SJSA1 (cell line): ENCODE data around the gene PDLIM5. TPM values are rescaled to one million over a fixed set of nuclear protein-coding genes. Genes with fewer than 3 reads are reported as not detected.
A peak's percentile ranks its signal among the peaks of the same experiment; 100 is the strongest.

Source experiments
- DNase-seq, 2 experiments: peaks; one replicate each; pipeline ENCODE4 v3.0.0-alpha.2; 2015 to 2020; ENCODE audit warnings: low spot score in 2 of 2, low read depth in 1 of 2
- H3K27ac ChIP-seq: fragments of 250-450 bp; sonication (Bioruptor Pico); 2 replicates; pipeline ENCODE4 v1.5.1; 2020; ENCODE audit warnings: mild to moderate bottlenecking, moderate library complexity
- H3K27me3 ChIP-seq: fragments of 250-450 bp; sonication (Bioruptor Pico); replicated peaks from 2 replicates; pipeline ENCODE4 v1.5.1; 2020; ENCODE audit warnings: mild to moderate bottlenecking, moderate library complexity
- H3K36me3 ChIP-seq: fragments of 250-450 bp; sonication (Bioruptor Pico); 2 replicates; pipeline ENCODE4 v1.5.1; 2020; ENCODE audit warnings: mild to moderate bottlenecking
- H3K4me1 ChIP-seq: fragments of 250-450 bp; sonication (Bioruptor Pico); replicated peaks from 2 replicates; pipeline ENCODE4 v1.6.1; 2021; ENCODE audit warnings: mild to moderate bottlenecking
- H3K4me3 ChIP-seq: fragments of 250-450 bp; sonication (Bioruptor Pico); 2 replicates; pipeline ENCODE4 v1.5.1; 2020; ENCODE audit warnings: mild to moderate bottlenecking
- H3K9me3 ChIP-seq: fragments of 250-450 bp; sonication (Bioruptor Pico); replicated peaks from 2 replicates; pipeline ENCODE4 v1.5.1; 2020; ENCODE audit warnings: mild to moderate bottlenecking
- total RNA-seq: library from RNA; depleted of rRNA; stranded (reverse); fragments of >200 nt; shearing (Covaris generic); gene quantifications from 2 replicates; pipeline ENCODE4 v1.2.3, GENCODE V29; 2014

The PDLIM5 gene
- total RNA-seq, 1 experiment from 2014 or later: 133 TPM

DNA sequence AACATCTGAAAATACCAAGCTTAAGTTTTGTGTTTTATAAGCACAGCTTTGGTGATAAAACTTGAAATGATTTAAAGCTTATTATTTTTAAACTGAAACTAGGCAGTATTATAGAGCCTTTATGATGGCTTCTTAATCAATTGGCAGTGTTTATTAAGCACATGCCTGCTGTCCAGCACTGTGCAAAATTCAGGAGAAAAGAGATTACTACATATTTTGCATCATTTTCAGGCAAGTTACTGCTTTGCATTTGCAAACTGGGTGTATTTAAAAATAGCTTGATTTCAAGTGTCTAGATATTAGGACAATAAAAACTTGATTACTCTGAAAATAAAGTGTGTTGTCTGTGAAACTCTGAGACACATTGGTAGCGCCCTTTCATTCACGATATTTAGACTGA is 126.5 kb downstream of the PDLIM5 start:
- no peak overlapping the region for H3K4me3 ChIP-seq
- H3K27me3 ChIP-seq: no peaks in the 10 kb centered on the region
- peaks cover 28% of the 10 kb centered on the region for H3K4me1 ChIP-seq
- H3K36me3 ChIP-seq: peaks cover 18% of the 10 kb centered on the region
- H3K9me3 ChIP-seq: no peaks in the 10 kb centered on the region
- no peak for DNase-seq
- no peak overlapping the region for H3K27ac ChIP-seq

DNA sequence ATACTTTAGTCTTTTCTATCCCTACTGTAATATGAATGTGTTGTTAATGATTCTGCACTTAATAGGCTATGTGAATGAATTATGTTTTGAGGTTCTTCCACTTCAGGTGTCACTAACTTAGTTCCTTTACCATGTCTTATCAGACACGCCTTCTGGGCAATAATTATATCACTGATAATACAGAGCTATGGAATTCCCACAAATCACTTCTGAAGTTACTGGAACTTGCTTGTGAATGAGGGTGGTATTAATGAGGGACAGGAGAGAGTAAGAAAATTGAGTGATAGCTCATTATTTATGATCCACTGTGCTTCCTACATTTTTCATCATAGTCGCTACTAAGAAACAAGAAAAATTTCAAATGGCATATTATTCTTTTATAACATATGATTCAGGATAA is 130.0 kb downstream of the PDLIM5 start:
- no peak for DNase-seq
- Histone ChIP-seq H3K9me3 (no peaks in the 10 kb centered on the region), H3K36me3 (peaks cover 19% of the 10 kb centered on the region), H3K27ac (no peak overlapping the region; the same call in 1 of the 2 replicates), H3K4me1 (peaks cover 25% of the 10 kb centered on the region), H3K27me3 (no peaks in the 10 kb centered on the region), H3K4me3 (no peak overlapping the region)

DNA sequence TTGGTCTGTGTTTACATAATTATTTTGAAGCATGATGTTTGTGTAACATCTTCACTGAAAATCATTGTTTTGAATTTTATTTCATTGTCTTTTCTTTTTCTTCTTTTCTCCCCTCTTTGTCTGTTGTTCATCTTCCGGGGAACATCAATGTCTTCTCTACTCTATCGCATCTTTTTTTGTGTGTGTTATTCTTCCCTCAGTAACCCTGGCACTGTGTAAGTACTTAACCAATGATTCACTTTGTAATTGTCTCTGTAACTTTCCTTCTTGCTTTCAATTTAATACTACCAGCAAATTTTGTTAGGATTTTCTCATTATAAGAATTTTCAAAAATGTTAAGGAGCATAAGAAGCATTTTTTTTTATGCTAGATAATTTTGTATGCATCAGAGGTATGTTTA is 130.8 kb downstream of the PDLIM5 start:
- peak in 1 of 2 experiments; percentile 29 for DNase-seq
- Histone ChIP-seq H3K4me1 (peaks cover 20% of the 10 kb centered on the region), H3K27ac (peak overlapping the region; percentile 27; the same call in 1 of the 2 replicates), H3K4me3 (no peak overlapping the region), H3K36me3 (peaks cover 21% of the 10 kb centered on the region), H3K27me3 (no peaks in the 10 kb centered on the region), H3K9me3 (no peaks in the 10 kb centered on the region)

- no peaks in the 10 kb centered on the region for H3K9me3 ChIP-seq
- H3K4me1 ChIP-seq: peaks cover 20% of the 10 kb centered on the region
- H3K4me3 ChIP-seq: no peak overlapping the region
- H3K27ac ChIP-seq: no peak overlapping the region
- DNase-seq: no peak
- H3K36me3 ChIP-seq: peaks cover 23% of the 10 kb centered on the region
- no peaks in the 10 kb centered on the region for H3K27me3 ChIP-seq
These were observed 132.3 kb downstream of the PDLIM5 start for GRCh38 chr4:94583914-94584641.

DNA sequence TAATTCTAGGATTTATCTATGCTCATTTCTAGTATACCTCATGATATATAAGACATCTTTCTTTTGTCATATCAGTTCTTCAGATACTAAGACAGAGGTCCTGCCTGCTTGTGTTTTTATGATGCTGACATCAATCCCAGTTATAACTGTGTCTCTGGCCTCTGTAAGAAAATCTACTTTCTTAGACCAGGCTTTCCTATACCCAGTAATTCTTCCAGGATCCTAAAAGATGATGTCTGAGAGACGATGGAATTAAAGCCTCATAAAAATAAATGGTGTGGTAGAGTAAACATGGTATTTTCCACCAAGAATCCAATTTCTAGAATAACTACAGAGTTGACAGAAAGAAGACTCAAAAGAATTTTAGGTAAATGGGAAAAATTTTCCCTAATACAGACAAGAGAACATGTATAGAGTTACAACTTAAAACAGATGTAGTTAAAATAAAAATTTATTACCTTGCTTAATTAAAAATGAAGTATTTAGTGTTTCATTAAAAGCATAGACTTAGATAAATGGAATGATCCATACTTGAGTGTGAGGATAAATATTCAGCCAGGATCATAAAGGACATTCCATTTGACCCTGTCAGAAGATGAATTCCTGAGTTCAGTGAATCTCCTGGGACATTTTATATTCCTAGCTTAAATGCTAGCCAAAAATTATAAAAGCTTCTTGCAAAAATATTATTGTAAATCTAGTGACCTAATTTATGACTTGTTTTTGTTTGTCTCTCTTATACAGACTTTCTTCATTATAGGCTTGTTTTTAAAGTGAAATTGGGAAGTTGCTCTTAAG is 137.4 kb downstream of the PDLIM5 start:
- Histone ChIP-seq H3K27ac (no peak overlapping the region), H3K4me1 (peaks cover 5% of the 10 kb centered on the region; the same call in 1 of the 2 replicates), H3K9me3 (no peaks in the 10 kb centered on the region), H3K4me3 (no peak overlapping the region), H3K27me3 (no peaks in the 10 kb centered on the region), H3K36me3 (peaks cover 32% of the 10 kb centered on the region)
- no peak for DNase-seq

DNA sequence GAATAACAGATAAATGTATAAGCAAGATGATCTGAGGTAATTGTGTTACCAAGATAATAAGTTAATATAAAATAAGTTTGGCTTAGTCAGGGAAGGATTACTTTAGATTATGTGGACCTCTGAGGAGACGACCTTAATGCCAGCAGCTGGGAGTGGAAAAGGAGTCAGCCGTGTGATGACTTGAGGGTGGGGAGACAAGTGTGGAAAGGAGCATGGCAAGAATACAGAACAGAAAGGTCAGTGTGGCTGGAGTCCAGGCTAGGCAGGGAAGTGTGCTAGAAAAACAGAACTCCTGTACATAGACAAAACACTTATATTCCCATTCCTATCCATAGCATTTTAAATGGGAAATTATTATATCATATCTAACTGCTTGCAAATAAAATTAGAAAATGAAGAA is 138.8 kb downstream of the PDLIM5 start:
- Histone ChIP-seq H3K27me3 (no peaks in the 10 kb centered on the region), H3K9me3 (no peaks in the 10 kb centered on the region), H3K36me3 (peaks cover 32% of the 10 kb centered on the region), H3K27ac (no peak overlapping the region), H3K4me1 (peaks cover 5% of the 10 kb centered on the region; the same call in 1 of the 2 replicates), H3K4me3 (no peak overlapping the region)
- no peak for DNase-seq

DNA sequence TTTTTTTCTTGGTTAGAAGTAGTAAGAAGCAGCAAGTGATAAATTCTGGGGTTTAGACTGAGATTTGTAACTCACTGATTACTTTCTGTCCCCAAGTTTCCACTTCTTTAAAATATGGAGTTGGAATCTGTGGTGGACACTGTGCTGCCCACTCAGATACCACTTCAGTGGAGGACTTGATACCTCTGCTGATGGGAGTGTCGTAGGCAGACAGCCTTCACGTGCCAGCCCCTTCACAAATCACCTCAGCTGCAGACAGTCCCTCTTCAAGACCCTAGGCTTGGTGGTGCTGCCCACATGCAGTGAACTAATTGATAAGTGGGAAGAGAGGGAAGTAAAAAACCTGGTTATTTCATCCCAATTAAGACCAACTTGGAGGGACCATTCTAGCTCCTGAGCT is 139.5 kb downstream of the PDLIM5 start:
- Histone ChIP-seq H3K27ac (no peak overlapping the region), H3K27me3 (no peaks in the 10 kb centered on the region), H3K9me3 (no peaks in the 10 kb centered on the region), H3K4me1 (peaks cover 5% of the 10 kb centered on the region; the same call in 1 of the 2 replicates), H3K36me3 (peaks cover 25% of the 10 kb centered on the region), H3K4me3 (no peak overlapping the region)
- DNase-seq: no peak

DNA sequence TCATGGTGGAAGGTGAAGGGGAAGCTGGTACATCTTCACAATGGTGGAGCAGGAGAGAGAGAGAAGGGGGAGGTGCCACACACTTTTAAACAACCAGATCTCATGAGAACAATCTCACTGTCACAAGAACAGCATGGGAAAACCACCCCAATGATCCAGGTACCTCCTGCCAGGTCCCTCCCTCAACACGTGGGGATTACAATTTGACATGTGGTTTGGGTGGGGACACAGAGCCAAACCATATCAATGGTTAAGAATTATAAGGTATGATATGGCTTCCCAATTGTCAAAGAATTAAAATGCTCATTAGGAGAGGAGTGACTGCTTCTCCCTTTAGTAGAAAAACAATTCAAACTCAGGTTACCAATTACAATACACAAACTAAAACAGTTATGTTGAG is 143.3 kb downstream of the PDLIM5 start:
- Histone ChIP-seq H3K27me3 (no peaks in the 10 kb centered on the region), H3K4me1 (no peaks in the 10 kb centered on the region), H3K36me3 (peaks cover 12% of the 10 kb centered on the region), H3K27ac (no peak overlapping the region), H3K9me3 (no peaks in the 10 kb centered on the region), H3K4me3 (no peak overlapping the region)
- DNase-seq: no peak

- Histone ChIP-seq H3K36me3 (peaks cover 7% of the 10 kb centered on the region), H3K27me3 (no peaks in the 10 kb centered on the region), H3K4me1 (no peaks in the 10 kb centered on the region), H3K9me3 (no peaks in the 10 kb centered on the region), H3K4me3 (no peak overlapping the region), H3K27ac (no peak overlapping the region)
- peak in 1 of 2 experiments; percentile 52 for DNase-seq
These were observed 144.2 kb downstream of the PDLIM5 start for GRCh38 chr4:94595880-94596483.

DNA sequence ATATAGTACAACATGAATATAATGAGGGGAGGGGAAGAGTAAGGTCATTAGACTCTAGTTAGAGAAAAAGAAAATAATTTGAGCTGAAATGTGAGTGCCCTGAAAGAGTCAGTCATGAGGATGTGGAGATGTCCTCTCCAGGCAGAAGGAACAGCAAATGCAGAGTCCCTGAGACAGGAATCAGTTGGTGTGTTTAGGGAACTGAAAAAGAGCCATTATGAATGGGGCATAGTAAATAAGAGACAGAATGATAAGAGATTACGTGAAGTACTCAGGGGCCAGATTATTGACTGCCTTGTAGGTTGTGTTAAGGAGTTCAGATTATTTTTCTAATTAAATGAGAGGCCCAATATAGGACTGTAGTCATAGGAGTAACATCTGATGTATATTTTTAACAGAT is 147.0 kb downstream of the PDLIM5 start:
- Histone ChIP-seq H3K4me3 (no peak overlapping the region), H3K27ac (no peak overlapping the region), H3K9me3 (no peaks in the 10 kb centered on the region), H3K27me3 (no peaks in the 10 kb centered on the region), H3K4me1 (no peaks in the 10 kb centered on the region), H3K36me3 (no peaks in the 10 kb centered on the region; the same call in 1 of the 2 replicates)
- no peak for DNase-seq

DNA sequence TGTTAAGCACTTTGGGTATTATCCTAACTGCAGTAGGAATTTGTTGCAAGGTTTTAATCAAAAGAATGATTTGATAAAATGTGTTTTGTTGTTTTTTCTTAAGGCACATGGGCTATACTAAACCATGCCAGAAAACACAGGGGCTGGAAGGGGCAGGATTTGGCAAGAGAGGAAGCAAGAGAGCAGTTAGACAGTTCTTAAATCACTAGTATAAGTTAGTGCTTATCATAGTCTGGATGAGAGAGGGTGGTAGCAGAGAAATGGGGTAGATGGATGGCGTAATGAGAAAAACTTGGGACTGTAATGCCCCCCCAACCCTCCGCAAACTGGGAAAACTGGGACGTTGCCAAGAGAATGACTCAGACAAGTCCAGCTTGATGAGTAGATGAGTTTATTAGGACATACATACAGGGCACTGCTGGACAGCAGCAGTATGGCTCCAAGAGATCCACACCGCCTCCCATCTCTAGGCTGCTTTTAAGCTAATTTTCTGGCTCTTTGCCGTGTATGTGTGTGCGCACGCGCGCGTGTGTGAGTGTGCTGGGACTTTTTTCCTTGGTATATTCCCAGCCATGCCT is 151.5 kb downstream of the PDLIM5 start:
- peak; percentile 43 to 49 for DNase-seq
- H3K27ac ChIP-seq: no peak overlapping the region
- no peaks in the 10 kb centered on the region for H3K27me3 ChIP-seq
- no peaks in the 10 kb centered on the region for H3K4me1 ChIP-seq
- H3K9me3 ChIP-seq: no peaks in the 10 kb centered on the region
- H3K36me3 ChIP-seq: peaks cover 8% of the 10 kb centered on the region
- no peak overlapping the region for H3K4me3 ChIP-seq

- no peak for DNase-seq
- H3K9me3 ChIP-seq: no peaks in the 10 kb centered on the region
- H3K4me3 ChIP-seq: no peak overlapping the region
- no peaks in the 10 kb centered on the region for H3K4me1 ChIP-seq
- H3K36me3 ChIP-seq: peaks cover 10% of the 10 kb centered on the region
- no peak overlapping the region for H3K27ac ChIP-seq
- H3K27me3 ChIP-seq: no peaks in the 10 kb centered on the region
These were observed 153.6 kb downstream of the PDLIM5 start for GRCh38 chr4:94605241-94605805.

DNA sequence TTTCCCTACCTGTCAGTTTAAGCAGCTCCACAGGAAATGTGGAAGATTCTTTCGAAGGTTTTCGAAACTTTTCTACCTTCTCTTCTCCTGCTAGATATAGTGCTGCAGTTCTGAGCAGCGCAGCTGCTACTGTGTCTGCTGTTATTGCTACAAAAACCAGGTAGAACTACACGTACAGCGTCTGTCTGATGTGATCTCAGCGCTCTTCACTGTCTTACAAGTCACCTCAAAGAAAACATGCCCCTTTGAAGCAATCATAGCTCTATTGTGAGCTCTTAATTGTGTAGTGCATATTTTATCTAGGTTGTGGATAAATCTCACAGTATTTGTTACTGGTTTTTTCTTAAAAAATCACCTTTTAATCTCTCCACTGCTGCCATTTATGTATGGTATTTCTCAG is 158.4 kb downstream of the PDLIM5 start:
- Histone ChIP-seq H3K27me3 (no peaks in the 10 kb centered on the region), H3K36me3 (peaks cover 13% of the 10 kb centered on the region), H3K27ac (no peak overlapping the region), H3K4me3 (no peak overlapping the region), H3K9me3 (no peaks in the 10 kb centered on the region), H3K4me1 (peaks cover 5% of the 10 kb centered on the region)
- DNase-seq: no peak
